Stimulated activated CD4-positive, alpha-beta T cell treated with anti-CD3 and anti-CD28 coated beads, Interleukin-15, amount 100 ng/mL, for 48 hours (primary cell): ENCODE results near the gene GON7.

Experiments
- DNase-seq, 2 donors: peaks; one replicate each; pipeline ENCODE4 v3.0.0-alpha.2; 2020; ENCODE audit warnings: low read depth in 2 of 2

The GON7 gene

DNA sequence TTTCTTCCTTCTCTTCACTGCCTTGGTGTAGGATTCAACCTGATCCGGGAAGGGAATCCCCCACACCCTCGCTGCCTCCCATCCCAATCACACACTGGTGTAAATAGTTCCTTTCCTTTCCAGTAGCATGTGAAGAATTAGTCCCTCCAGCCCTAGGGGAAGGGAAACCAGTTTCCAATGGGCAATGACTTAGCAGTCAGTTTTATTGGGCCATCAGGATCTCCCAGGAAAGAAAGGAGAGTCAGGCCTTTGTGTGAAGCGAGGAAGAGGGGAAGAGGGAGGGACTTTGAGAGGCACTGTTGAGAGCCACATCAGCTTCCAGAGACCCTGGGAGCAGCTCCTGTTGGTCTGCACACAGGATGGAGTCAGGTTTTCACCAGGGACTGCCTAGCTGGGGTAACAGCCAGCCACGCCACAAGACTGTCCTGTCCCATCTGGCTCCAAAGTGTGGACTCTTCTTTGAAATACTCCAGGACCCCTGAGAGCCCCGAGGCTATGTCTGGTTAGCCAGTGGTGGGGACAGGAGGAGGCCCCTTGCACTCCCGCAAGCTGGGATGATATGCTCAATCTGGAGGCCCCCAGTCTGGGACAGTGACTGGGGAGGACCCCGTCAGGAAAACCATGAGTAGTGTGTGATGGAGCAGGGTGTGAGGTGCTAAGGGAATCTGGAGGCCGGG, 50.0 kb downstream of the GON7 start:
- DNase-seq = no peak

DNA sequence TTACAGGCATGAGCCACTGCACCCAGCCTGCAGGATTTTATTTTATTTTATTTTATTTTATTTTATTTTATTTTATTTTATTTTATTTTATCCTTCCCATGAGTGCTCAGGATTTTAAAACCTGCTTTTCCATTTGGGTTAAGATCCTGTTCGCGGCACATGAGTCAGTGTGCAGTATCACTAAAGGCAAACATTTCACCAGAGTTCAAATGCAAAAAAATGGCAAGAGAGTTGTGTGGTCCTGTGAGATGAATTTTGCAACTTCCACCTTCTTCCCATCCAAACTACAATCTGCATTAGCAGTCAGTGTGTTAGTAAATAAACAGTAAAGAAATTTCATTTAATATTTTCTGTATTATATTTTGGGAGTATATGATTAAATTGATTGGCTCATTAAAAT, 51.2 kb downstream of the GON7 start:
- no peak for DNase-seq

DNA sequence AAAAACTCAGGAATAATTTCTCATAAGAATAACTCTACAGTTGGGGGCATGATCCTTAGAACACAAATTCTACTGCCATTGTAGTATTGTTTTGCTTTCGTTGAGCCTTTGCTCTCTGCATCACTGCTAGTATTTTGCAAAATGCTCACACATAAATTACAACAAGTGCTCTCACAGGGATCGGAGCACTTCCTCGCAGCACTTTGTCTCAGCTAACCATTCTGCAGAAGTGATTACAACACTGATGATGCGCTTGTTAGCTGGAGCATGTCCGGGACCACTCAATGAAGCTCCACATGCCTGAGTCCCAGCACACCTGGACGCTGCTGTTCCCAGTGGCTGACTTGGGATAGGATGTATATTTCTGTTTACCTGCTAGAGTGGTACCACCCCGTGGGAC, 53.7 kb downstream of the GON7 start:
- DNase-seq = no peak
